Mucosa of rectum (tissue), 2 donors: ENCODE results near the gene CYP4A22.

Experiments
- H3K27ac ChIP-seq, 2 donors: one replicate each; pipeline ENCODE4 v1.7.0; 2013; ENCODE audit warnings: inconsistent platforms in 2 of 2, low read depth in 2 of 2, low read length in 2 of 2
- H3K27me3 ChIP-seq, 2 donors: one replicate each; pipeline ENCODE4 v1.7.0; 2013; ENCODE audit warnings: low read length in 2 of 2; ENCODE audit not compliant: control insufficient read depth in 2 of 2, insufficient read depth in 2 of 2
- H3K36me3 ChIP-seq, 2 donors: one replicate each; pipeline ENCODE4 v1.7.0; 2013; ENCODE audit warnings: low read length in 2 of 2; ENCODE audit not compliant: control insufficient read depth in 2 of 2, insufficient read depth in 2 of 2
- H3K4me1 ChIP-seq, 2 donors: one replicate each; pipeline ENCODE4 v1.7.0; 2013; ENCODE audit warnings: low read length in 2 of 2, mild to moderate bottlenecking in 1 of 2; ENCODE audit not compliant: control insufficient read depth in 2 of 2, insufficient read depth in 2 of 2
- H3K4me3 ChIP-seq, 2 donors: one replicate each; pipeline ENCODE4 v1.7.0; 2013; ENCODE audit warnings: low read length in 2 of 2
- H3K9ac ChIP-seq, 2 donors: one replicate each; pipeline ENCODE4 v1.7.0; 2013; ENCODE audit warnings: low read length in 2 of 2, low read depth in 1 of 2, mild to moderate bottlenecking in 1 of 2
- H3K9me3 ChIP-seq, 2 donors: one replicate each; pipeline ENCODE4 v1.7.0; 2013; ENCODE audit warnings: low read length in 2 of 2; ENCODE audit not compliant: control insufficient read depth in 2 of 2
- donor health status: healthy.
- donor health status: Normal muscosa, but diverticular disease.

The CYP4A22 gene

DNA sequence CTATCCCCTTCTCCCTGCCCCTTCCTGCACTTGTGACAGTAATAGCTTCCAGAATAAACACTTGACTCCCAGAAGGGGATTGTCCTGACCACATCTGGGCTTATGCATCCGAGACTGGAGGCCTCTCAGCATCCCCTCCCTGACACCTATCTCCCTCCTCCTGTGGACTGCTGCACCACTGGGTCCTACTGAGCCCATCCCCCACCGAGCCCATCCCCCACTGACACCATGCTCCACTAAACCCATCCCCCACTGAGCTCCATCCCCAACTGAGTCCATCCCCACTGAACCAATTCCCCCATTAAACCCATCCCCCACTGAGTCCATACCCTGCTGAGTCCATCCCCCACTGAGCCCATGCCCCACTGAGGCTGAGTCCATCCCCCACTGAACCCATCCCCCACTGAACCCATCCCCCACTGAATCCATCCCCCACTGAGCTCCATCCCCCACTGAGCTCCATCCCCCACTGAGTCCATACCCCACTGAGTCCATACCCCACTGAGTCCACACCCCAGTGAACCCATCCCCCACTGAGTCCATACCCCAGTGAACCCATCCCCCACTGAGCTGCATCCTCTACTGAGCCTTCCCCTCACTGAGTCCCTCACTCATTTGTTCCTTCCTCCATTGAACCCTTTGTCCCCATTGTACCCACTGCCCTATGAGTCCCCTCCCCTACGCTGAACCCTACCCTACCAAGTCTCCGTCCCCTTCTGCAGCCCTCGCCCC, 47.0 kb downstream of the CYP4A22 start:
- Histone ChIP-seq H3K36me3 (no peaks in the 10 kb centered on the region), H3K27ac (no peak overlapping the region), H3K4me3 (no peak overlapping the region), H3K9me3 (no peaks in the 10 kb centered on the region), H3K9ac (no peak overlapping the region), H3K4me1 (peaks cover 17 to 26% of the 10 kb centered on the region in 2 donors), H3K27me3 (no peaks in the 10 kb centered on the region)

DNA sequence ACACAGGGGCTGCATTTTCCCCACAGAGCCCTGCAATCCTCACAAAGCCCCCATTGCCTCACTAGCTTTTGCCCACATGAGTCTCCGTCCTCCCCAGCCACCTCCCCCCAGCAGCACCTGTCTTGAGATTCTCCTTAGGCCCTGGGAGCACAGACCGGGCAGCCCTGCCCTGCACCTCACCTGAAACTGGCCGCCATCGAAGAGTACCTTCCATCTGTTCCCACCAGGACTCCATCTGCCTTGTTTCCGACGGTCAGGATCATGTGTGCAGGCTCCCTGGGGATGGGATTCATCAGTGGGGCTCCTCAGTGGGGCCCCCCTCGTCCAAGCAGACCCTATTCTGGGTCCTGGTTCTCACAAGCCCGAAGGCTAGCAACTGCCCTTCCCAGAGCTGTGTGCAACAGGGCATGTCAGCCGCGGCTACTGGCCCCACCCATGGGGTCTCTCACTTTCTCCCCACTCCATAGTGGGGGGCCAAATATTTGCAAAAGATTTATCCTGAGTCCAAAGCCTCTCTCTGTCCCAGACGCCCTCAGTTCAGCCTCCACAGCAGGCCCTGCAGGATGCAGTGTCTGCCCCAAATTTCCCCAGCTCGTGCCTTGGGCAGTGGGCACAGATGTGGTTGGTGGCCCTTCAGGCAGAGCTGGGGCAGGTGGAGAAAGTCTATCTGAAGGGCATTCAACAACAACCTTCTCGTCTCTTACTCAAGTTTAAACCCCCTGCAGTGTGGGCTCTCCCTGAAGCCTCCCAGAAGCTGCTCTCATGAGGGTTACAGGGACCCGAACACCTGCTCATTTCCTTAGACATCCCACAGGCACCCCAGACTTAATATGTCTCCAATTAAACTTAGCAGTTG, 47.8 kb downstream of the CYP4A22 start:
- no peaks in the 10 kb centered on the region for H3K27me3 ChIP-seq
- H3K9me3 ChIP-seq = no peaks in the 10 kb centered on the region
- H3K27ac ChIP-seq = no peak overlapping the region
- peaks cover 17 to 24% of the 10 kb centered on the region in 2 donors for H3K4me1 ChIP-seq
- no peaks in the 10 kb centered on the region for H3K36me3 ChIP-seq
- no peak overlapping the region for H3K4me3 ChIP-seq
- no peak overlapping the region for H3K9ac ChIP-seq

DNA sequence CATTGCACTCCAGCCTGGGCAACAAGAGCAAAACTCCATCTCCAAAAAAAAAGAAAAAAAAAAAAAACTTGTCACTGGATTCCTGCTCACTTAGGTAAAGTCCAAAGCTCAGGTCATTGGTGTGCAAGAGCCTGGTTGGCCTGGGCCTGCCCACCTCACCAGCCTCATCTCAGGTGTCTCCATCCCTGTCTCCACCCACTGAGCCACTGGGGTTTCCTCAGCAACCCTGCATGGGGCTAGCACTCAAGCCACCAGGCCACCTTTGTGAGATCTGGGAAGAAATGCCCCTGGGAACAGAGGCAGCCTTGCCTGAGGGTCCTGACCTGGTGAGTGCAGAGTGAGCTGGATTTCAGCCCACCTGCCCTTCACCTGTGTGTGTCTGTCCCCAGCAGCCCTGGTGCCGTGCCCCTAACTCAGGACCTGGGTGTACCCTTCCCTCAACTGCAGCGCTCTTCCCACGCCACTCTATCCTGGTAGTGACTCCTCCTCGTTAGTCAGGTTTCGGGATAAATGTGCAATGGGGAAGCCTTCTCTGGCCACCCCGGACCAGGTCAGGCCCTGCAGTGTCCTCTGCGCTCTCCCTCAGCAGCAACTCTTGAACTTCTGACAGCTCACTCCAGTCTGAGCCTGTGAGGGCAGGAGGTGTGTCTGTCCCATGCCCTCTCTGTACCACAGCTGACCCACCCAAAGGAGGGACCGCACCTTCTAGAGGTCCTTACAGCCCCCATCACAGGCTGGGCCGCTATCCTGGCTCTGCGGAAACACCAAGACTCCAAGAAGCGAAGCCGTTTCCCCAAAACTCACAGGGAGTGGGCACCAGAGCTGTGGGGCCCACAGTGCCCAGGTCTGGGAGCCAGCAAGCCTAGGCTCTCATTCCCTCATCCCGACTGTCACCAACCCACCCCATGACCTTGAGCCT, 49.3 kb downstream of the CYP4A22 start:
- Histone ChIP-seq H3K9me3 (no peaks in the 10 kb centered on the region), H3K27me3 (no peaks in the 10 kb centered on the region), H3K36me3 (no peaks in the 10 kb centered on the region), H3K4me1 (peaks cover 28 to 32% of the 10 kb centered on the region in 2 donors), H3K4me3 (no peak overlapping the region), H3K27ac (no peak overlapping the region), H3K9ac (no peak overlapping the region)

DNA sequence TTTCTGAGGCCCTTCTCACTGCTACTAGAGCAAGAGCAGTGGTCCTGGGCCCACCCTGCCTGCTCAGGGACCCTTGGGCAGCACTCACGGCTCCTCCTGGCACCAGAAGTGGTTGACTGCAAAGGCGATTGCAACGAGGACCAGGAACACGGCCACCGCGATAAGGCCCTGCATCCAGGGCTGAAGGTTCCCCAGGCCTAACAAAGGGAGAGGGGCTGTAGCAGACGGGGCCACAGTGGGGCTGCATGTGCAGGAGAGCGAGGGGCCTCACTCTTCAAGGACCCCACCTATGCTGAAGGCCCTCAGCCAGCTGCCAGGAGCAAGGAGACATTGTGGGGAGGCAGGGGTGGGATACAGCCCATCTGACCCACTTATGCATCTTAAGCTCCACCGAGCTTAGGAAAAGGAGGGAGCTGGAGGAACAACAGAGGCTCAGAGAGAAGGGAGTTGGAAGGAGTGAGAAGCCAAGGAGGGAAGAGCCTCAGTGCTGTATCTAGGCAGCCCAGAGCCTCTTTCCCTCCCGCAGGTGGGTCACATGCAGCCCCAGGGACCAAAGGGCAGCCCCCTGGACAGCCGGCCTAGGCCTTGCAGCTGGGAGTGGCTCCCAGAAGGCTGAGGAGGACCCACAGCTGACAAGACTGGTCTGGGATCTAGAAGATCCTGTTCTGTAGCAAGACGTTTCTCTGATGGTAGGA, 50.1 kb downstream of the CYP4A22 start:
- H3K36me3 ChIP-seq = no peaks in the 10 kb centered on the region
- H3K9ac ChIP-seq = no peak overlapping the region
- no peak overlapping the region for H3K4me3 ChIP-seq
- H3K4me1 ChIP-seq = peaks cover 36 to 41% of the 10 kb centered on the region in 2 donors
- no peaks in the 10 kb centered on the region for H3K27me3 ChIP-seq
- H3K9me3 ChIP-seq = no peaks in the 10 kb centered on the region
- H3K27ac ChIP-seq = no peak overlapping the region

DNA sequence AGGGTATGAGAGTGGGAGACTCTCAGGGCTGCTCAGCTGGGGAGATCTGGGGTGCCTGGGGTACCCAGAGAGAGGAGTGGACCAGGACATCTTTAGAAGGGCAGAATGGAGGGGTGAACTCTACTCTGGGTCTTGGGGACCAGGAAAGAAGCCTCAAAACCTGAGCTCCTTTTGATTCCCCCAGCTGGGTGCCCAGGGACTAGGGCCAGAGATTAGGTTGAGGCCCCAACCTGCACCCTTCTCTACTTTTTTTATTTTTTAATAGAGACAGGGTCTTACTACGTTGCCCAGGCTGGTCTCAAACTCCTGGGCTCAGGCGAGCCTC, 50.6 kb downstream of the CYP4A22 start:
- no peaks in the 10 kb centered on the region for H3K27me3 ChIP-seq
- H3K36me3 ChIP-seq = no peaks in the 10 kb centered on the region
- H3K9me3 ChIP-seq = no peaks in the 10 kb centered on the region
- H3K4me3 ChIP-seq = no peak overlapping the region
- peaks cover 41 to 46% of the 10 kb centered on the region in 2 donors for H3K4me1 ChIP-seq
- no peak overlapping the region for H3K9ac ChIP-seq
- no peak overlapping the region for H3K27ac ChIP-seq

DNA sequence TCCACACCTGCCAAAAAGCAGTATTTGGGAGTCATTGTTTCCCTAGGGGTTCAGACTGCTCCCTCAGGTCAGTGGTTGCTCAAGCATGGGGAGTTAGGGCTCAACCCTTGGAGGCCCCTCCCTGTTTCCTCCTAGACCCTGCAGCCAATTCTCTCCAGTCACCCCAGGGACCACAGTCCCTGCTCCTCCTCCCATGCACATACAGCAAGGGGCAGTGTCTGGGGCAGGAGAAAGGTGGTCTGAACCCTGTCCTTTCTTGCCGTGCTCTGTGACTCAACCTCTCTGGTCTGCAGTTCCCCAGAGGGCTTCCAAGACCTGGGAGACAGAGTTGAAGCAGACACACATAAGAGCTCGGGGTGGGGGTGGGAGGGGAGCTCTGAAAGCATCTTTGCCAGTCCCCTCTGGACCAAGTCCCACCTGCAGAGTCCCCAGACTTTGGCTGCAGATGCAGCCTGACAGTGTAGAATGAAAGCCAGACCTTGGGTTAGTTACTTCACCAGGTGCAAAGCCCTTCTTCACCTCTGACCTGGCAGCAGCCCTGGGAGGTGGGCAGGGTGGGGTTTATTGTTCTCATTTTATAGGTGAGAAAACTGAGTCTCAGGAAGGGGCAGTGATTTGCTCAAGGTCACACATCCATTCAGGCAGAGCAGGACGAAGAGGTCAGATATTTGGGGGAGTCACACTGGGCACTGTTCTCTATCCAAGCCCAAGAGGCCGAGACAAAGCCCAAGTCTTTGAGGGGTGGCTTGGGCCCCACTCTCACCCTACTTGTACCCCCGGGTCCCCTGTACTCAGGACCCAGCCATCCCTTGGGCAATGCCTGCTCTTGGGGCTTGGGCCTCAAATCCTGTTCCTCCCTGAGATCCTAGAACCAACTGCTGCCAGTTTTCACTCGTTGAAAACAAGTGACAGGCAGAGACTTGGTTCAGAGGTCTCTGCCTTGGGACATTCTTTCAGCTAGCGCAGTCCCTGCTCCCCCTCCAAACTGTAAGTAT, 51.8 kb downstream of the CYP4A22 start:
- H3K9me3 ChIP-seq = no peaks in the 10 kb centered on the region
- peak overlapping the region; percentile 70 to 77 for H3K9ac ChIP-seq
- H3K4me3 ChIP-seq = peak overlapping the region; percentile 57 to 60
- H3K27ac ChIP-seq = peak overlapping the region; percentile 85 to 87
- H3K4me1 ChIP-seq = peaks cover 45 to 50% of the 10 kb centered on the region in 2 donors
- H3K36me3 ChIP-seq = no peaks in the 10 kb centered on the region
- H3K27me3 ChIP-seq = no peaks in the 10 kb centered on the region

DNA sequence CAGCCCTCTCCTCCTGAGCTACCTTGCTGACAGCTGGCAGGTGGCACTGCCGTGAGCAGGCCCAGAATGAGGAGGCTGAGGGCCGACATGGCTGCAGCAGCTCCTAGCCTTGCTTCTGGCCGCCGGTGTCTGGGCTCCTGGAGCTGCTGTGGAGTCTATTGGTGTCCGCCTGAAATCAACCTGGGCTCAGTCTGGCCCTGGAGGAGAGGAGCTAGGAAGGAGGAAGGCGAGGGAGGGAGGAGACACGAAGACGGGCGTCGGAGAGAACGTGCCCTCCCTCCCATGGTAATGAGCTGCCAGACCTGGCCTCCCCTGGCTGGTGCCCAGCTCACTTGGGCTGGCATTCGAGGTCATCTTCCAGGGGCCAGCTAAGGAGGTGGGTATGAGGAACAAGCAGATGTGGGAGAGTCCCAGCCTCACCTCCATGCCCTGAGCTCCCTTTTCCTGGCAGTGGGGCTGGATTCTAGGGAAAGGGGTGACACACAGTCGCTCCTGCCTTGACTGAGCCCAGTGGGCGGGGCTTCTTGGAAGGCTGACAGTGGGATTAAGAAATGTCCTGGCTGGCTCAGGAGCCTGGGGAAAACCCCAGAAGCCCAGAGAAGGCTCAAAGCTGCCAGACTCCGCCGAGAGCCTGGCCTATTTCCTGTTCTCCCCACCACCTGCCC, 52.7 kb downstream of the CYP4A22 start, which contains the start of gene PDZK1IP1:
PDZK1IP1 (minus strand) TSS at position 193 of the 665 bp plus-strand sequence; CDS start at position 89, 104 bp downstream.
- Histone ChIP-seq H3K9me3 (no peaks in the 10 kb centered on the region), H3K9ac (peak within 1 kb of the TSS; percentile 70 to 77), H3K27me3 (no peaks in the 10 kb centered on the region), H3K4me3 (peak within 1 kb of the TSS; percentile 57 to 60), H3K27ac (peak within 1 kb of the TSS; percentile 85 to 87), H3K36me3 (no peaks in the 10 kb centered on the region), H3K4me1 (peaks cover 45 to 50% of the 10 kb centered on the region in 2 donors)

DNA sequence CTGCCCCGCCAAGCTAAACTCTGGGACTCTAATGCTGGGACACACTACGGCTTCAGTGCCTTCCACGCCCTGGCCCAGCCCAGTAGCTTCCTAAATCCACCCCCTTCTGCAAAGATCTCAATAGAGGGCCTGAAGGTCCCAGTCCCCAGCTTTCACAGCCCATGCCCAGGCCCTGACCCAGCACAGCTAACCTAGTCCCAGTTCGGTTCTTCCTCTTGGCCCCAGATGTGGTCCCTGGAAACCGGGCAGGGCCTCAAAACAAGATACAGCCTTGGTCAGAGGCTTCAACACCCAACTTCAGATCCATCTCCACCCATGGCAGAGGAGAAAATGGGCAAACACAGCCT, 53.2 kb downstream of the CYP4A22 start:
- H3K36me3 ChIP-seq = no peaks in the 10 kb centered on the region
- no peak overlapping the region for H3K4me3 ChIP-seq
- peaks cover 45 to 50% of the 10 kb centered on the region in 2 donors for H3K4me1 ChIP-seq
- H3K27me3 ChIP-seq = no peaks in the 10 kb centered on the region
- no peaks in the 10 kb centered on the region for H3K9me3 ChIP-seq
- peak overlapping the region; percentile 85 to 87 for H3K27ac ChIP-seq
- H3K9ac ChIP-seq = peak overlapping the region in 1 of 2 donors; percentile 77
